GM18909 (cell line): Measurements from ENCODE around the gene PDZK1IP1.
"Not testable (repeated sequence)": the region's sequence is repeated elsewhere in the genome, so short reads cannot be mapped to it uniquely, and the experiment has no call there.

Experiments
- ATAC-seq: cut with Tn5 transposase; IDR thresholded peaks from one replicate; pipeline ENCODE4 v1.9.1; 2021; ENCODE audit warnings: mild to moderate bottlenecking; ENCODE audit not compliant: unreplicated experiment, poor library complexity

Gene PDZK1IP1

DNA sequence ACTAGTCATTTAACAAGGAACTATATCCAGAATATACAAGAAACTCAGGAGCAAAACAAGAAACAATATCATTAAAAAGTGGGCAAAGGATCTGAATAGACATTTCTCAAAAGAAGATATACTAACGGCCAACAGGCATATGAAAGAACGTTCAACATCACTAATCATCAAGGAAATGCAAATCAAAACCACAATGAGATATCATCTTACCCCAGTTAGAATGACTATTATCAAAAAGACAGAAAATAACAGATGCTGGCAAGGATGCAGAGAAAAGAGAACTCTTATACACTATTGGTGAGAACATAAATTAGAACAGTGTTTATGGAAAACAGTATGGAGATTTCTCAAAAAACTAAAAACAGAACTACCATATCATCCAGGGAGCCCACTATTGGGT is 13.7 kb upstream of the PDZK1IP1 start:
- not testable (repeated sequence) for ATAC-seq

GRCh38 chr1:47201179-47201578 is 11.3 kb upstream of the PDZK1IP1 start:
- ATAC-seq = no peak

DNA sequence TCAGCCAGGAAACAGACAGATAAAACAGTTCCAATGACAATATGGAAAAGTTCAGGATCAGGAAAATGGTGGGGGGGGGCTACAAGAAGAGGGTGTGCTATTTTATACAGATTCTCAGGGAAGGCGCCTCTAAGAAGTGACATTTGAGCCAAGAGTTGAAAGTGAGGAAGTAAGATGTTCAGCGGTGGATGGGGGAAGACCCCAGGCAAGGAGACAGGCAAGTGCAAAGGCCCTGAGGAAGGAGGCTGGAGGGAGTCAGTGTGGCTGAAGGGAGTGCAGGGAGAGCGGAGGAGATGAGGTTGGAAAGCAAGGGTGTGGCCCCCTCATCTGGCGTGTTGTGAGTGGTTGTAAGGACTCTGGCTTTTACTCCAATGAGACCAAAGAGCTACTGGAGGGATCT is 8.4 kb upstream of the PDZK1IP1 start:
- ATAC-seq = no peak

GRCh38 chr1:47196622-47197021 is 6.8 kb upstream of the PDZK1IP1 start:
- no peak for ATAC-seq

DNA sequence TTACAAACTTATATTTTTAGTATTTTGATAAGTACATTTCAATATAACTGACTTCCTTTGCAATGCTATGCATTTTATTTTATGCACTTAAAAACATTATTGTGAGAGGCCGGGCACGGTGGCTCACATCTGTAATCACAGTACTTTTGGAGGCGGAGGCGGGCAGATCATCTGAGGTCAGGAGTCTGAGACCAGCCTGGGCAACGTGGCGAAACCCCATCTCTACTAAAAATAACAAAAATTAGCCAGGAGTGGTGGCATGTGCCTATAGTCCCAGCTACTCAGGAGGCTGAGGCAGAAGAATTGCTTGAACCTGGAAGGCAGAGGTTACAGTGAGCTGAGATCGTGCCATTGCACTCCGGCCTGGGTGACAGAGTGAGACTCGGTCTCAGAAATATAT is 6.1 kb upstream of the PDZK1IP1 start:
- not testable (repeated sequence) for ATAC-seq

GRCh38 chr1:47194311-47194710 is 4.5 kb upstream of the PDZK1IP1 start:
- no peak for ATAC-seq

GRCh38 chr1:47193496-47193895 is 3.7 kb upstream of the PDZK1IP1 start:
- ATAC-seq = not testable (repeated sequence)

DNA sequence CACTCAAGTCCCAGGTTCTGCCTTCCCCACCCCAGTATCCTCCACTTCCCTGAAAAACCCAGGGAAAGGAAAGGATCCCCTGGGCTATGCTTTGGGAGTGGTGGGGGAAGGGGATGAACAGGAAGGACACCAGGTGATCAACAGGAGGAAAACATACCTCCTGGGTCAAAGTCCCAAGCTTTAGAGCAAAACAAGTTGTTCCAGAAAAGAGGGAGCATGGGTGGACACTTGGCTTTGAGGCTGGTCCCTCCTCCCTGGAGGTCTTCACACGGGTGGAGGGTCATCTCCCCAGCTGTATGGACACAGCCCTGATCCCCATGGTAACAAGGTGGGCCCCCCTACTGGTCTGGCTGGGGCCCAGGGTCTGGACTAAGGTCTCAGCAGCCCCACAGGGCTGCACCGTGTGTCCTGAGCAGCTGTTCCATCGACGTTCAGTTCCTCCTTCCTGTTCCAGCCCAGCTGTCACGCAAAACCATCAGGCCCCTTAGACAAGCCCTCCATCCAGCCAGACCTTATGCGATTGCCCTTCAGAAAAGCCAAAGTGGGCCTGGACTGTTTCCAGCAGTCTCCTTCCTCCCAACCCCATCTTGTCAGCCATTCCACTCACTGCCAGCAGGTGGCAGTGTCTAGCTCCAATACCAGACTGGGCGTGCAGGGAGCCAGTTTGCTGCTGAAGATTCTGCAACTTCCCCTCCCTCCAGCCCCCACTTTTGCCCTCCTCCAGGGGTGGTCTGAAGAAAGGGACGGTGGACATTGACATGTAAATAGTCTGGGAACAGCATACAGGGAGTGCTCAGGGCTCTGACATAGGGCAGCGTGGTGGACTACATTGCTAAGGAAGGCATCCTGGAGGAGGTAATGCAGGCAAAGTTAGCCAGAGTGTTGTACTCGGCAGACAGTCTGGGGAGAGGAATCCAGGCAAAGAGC is 2.9 kb upstream of the PDZK1IP1 start:
- ATAC-seq = peak; percentile 75

DNA sequence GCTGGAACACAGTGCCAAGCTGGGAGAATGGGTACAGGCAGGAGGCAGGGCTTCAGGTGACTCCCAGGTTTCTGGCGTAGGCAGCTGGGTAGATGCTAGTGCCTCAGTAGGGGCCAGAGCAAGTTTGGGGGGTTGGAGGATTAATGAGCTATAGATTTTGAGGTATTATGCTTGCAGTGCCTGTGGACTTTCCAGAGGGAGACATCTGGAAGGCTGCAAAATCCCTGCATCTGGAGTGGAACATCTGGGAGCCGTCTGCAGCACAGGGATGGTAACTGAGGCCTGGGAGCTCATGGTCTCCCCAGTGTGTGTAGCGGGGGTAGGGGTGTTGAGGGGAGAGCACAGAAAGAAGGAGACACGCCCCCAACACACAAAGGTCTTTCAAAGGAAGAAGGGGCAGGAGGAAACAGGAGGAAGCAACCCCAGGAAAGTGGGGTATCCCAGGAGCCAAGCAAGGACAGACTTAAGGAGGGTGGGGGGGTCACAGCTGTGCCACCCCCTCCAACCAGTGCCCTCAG is 2.2 kb upstream of the PDZK1IP1 start:
- ATAC-seq = no peak

DNA sequence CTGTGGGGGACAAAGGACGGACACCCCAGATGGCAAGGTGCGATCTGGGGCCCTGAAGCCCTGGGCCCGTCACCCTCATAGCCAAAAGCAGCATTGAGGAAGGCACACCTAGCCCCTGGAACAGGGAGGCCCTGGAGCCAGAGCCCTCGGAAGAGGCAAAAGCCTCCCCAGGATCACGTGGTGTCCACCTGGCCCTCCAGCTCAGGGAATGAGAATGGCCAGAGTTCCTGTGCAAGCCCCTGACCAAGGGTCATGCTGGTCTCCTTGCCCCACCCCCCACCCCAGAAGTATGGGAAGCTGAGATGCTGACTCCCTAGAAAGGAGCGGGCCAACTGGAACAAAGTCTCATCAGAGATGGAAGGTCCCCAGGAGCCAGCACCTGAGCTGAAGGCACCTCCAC is 1.0 kb upstream of the PDZK1IP1 start:
- no peak for ATAC-seq

DNA sequence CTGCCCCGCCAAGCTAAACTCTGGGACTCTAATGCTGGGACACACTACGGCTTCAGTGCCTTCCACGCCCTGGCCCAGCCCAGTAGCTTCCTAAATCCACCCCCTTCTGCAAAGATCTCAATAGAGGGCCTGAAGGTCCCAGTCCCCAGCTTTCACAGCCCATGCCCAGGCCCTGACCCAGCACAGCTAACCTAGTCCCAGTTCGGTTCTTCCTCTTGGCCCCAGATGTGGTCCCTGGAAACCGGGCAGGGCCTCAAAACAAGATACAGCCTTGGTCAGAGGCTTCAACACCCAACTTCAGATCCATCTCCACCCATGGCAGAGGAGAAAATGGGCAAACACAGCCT is 646 bp upstream of the PDZK1IP1 start:
- no peak for ATAC-seq

DNA sequence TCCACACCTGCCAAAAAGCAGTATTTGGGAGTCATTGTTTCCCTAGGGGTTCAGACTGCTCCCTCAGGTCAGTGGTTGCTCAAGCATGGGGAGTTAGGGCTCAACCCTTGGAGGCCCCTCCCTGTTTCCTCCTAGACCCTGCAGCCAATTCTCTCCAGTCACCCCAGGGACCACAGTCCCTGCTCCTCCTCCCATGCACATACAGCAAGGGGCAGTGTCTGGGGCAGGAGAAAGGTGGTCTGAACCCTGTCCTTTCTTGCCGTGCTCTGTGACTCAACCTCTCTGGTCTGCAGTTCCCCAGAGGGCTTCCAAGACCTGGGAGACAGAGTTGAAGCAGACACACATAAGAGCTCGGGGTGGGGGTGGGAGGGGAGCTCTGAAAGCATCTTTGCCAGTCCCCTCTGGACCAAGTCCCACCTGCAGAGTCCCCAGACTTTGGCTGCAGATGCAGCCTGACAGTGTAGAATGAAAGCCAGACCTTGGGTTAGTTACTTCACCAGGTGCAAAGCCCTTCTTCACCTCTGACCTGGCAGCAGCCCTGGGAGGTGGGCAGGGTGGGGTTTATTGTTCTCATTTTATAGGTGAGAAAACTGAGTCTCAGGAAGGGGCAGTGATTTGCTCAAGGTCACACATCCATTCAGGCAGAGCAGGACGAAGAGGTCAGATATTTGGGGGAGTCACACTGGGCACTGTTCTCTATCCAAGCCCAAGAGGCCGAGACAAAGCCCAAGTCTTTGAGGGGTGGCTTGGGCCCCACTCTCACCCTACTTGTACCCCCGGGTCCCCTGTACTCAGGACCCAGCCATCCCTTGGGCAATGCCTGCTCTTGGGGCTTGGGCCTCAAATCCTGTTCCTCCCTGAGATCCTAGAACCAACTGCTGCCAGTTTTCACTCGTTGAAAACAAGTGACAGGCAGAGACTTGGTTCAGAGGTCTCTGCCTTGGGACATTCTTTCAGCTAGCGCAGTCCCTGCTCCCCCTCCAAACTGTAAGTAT is 748 bp downstream of the PDZK1IP1 start:
- no peak for ATAC-seq

DNA sequence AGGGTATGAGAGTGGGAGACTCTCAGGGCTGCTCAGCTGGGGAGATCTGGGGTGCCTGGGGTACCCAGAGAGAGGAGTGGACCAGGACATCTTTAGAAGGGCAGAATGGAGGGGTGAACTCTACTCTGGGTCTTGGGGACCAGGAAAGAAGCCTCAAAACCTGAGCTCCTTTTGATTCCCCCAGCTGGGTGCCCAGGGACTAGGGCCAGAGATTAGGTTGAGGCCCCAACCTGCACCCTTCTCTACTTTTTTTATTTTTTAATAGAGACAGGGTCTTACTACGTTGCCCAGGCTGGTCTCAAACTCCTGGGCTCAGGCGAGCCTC is 1.9 kb downstream of the PDZK1IP1 start:
- ATAC-seq = no peak

DNA sequence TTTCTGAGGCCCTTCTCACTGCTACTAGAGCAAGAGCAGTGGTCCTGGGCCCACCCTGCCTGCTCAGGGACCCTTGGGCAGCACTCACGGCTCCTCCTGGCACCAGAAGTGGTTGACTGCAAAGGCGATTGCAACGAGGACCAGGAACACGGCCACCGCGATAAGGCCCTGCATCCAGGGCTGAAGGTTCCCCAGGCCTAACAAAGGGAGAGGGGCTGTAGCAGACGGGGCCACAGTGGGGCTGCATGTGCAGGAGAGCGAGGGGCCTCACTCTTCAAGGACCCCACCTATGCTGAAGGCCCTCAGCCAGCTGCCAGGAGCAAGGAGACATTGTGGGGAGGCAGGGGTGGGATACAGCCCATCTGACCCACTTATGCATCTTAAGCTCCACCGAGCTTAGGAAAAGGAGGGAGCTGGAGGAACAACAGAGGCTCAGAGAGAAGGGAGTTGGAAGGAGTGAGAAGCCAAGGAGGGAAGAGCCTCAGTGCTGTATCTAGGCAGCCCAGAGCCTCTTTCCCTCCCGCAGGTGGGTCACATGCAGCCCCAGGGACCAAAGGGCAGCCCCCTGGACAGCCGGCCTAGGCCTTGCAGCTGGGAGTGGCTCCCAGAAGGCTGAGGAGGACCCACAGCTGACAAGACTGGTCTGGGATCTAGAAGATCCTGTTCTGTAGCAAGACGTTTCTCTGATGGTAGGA is 2.5 kb downstream of the PDZK1IP1 start:
- ATAC-seq = no peak

- ATAC-seq = no peak
Observed at GRCh38 chr1:47186267-47187185, 3.3 kb downstream of the PDZK1IP1 start.

DNA sequence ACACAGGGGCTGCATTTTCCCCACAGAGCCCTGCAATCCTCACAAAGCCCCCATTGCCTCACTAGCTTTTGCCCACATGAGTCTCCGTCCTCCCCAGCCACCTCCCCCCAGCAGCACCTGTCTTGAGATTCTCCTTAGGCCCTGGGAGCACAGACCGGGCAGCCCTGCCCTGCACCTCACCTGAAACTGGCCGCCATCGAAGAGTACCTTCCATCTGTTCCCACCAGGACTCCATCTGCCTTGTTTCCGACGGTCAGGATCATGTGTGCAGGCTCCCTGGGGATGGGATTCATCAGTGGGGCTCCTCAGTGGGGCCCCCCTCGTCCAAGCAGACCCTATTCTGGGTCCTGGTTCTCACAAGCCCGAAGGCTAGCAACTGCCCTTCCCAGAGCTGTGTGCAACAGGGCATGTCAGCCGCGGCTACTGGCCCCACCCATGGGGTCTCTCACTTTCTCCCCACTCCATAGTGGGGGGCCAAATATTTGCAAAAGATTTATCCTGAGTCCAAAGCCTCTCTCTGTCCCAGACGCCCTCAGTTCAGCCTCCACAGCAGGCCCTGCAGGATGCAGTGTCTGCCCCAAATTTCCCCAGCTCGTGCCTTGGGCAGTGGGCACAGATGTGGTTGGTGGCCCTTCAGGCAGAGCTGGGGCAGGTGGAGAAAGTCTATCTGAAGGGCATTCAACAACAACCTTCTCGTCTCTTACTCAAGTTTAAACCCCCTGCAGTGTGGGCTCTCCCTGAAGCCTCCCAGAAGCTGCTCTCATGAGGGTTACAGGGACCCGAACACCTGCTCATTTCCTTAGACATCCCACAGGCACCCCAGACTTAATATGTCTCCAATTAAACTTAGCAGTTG is 4.8 kb downstream of the PDZK1IP1 start:
- no peak for ATAC-seq

DNA sequence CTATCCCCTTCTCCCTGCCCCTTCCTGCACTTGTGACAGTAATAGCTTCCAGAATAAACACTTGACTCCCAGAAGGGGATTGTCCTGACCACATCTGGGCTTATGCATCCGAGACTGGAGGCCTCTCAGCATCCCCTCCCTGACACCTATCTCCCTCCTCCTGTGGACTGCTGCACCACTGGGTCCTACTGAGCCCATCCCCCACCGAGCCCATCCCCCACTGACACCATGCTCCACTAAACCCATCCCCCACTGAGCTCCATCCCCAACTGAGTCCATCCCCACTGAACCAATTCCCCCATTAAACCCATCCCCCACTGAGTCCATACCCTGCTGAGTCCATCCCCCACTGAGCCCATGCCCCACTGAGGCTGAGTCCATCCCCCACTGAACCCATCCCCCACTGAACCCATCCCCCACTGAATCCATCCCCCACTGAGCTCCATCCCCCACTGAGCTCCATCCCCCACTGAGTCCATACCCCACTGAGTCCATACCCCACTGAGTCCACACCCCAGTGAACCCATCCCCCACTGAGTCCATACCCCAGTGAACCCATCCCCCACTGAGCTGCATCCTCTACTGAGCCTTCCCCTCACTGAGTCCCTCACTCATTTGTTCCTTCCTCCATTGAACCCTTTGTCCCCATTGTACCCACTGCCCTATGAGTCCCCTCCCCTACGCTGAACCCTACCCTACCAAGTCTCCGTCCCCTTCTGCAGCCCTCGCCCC is 5.6 kb downstream of the PDZK1IP1 start:
- no peak for ATAC-seq
